Measurements from ENCODE around the gene IL22RA1.

The IL22RA1 gene

GRCh38 chr1:24164004-24164403 lies 21.1 kb upstream of the IL22RA1 start:
- H3K79me2 ChIP-seq (ENCODE audit: insufficient read depth, low read length), result no peaks in the 10 kb centered on the region
- no peak overlapping the region for H3K4me3 ChIP-seq (ENCODE audit: low read length, poor library complexity, severe bottlenecking)
- no peak for TF ChIP-seq EZH2phosphoT487 (IDR thresholded peaks at IDR 0.05; ENCODE audit: borderline replicate concordance)
- no peak for TF ChIP-seq CTCF (conservative IDR thresholded peaks at IDR 0.05; ENCODE audit: low read length)
- H3K4me2 ChIP-seq (ENCODE audit: low read depth, low read length, poor library complexity, severe bottlenecking), result no peak overlapping the region
- H3K9ac ChIP-seq (ENCODE audit: low read depth, low read length, poor library complexity, severe bottlenecking), result no peak overlapping the region
- H3K9me2 ChIP-seq (replicated peaks; ENCODE audit: low read depth, low read length), result no peaks in the 10 kb centered on the region
- no peaks in the 10 kb centered on the region for H4K20me1 ChIP-seq (ENCODE audit: insufficient read depth, low read length, poor library complexity, severe bottlenecking)
- H3K27me3 ChIP-seq (ENCODE audit: insufficient read depth, low read length, poor library complexity, severe bottlenecking), result no peaks in the 10 kb centered on the region
- H3K36me3 ChIP-seq (ENCODE audit: insufficient read depth, low read length), result no peaks in the 10 kb centered on the region
- H3K9me3 ChIP-seq (ENCODE audit: insufficient read depth, low read depth, low read length), result no peaks in the 10 kb centered on the region
- H3K4me1 ChIP-seq (ENCODE audit: insufficient read depth, low read length, poor library complexity, severe bottlenecking), result no peaks in the 10 kb centered on the region
- no peaks in the 10 kb centered on the region for H3F3A ChIP-seq (ENCODE audit: low read depth)
- no peak overlapping the region for H2AFZ ChIP-seq (ENCODE audit: low read length)

- no peak overlapping the region for H2AFZ ChIP-seq (ENCODE audit: low read length)
Measured at GRCh38 chr1:24162201-24162600, 19.3 kb upstream of the IL22RA1 start.

GRCh38 chr1:24161270-24161669 lies 18.3 kb upstream of the IL22RA1 start:
- no peaks in the 10 kb centered on the region for H3K27me3 ChIP-seq (ENCODE audit: insufficient read depth, low read length, poor library complexity, severe bottlenecking)

More at GRCh38 chr1:24162201-24162600, 19.3 kb upstream of the IL22RA1 start:
- H3K36me3 ChIP-seq (ENCODE audit: insufficient read depth, low read length), result no peaks in the 10 kb centered on the region
- no peak overlapping the region for H3K4me3 ChIP-seq (ENCODE audit: low read length, poor library complexity, severe bottlenecking)
- no peaks in the 10 kb centered on the region for H3K4me1 ChIP-seq (ENCODE audit: insufficient read depth, low read length, poor library complexity, severe bottlenecking)
- no peaks in the 10 kb centered on the region for H3K9me3 ChIP-seq (ENCODE audit: insufficient read depth, low read depth, low read length)
- no peak overlapping the region for H3K9ac ChIP-seq (ENCODE audit: low read depth, low read length, poor library complexity, severe bottlenecking)
- no peaks in the 10 kb centered on the region for H4K20me1 ChIP-seq (ENCODE audit: insufficient read depth, low read length, poor library complexity, severe bottlenecking)
- H3K4me2 ChIP-seq (ENCODE audit: low read depth, low read length, poor library complexity, severe bottlenecking), result no peak overlapping the region
- H3K9me2 ChIP-seq (replicated peaks; ENCODE audit: low read depth, low read length), result no peaks in the 10 kb centered on the region
- no peaks in the 10 kb centered on the region for H3K27me3 ChIP-seq (ENCODE audit: insufficient read depth, low read length, poor library complexity, severe bottlenecking)
- H3K79me2 ChIP-seq (ENCODE audit: insufficient read depth, low read length), result no peaks in the 10 kb centered on the region
- no peaks in the 10 kb centered on the region for H3F3A ChIP-seq (ENCODE audit: low read depth)
- TF ChIP-seq EZH2phosphoT487 (IDR thresholded peaks at IDR 0.05; ENCODE audit: borderline replicate concordance), result no peak
- no peak for TF ChIP-seq CTCF (conservative IDR thresholded peaks at IDR 0.05; ENCODE audit: low read length)

More at GRCh38 chr1:24161270-24161669, 18.3 kb upstream of the IL22RA1 start:
- no peaks in the 10 kb centered on the region for H3F3A ChIP-seq (ENCODE audit: low read depth)
- no peaks in the 10 kb centered on the region for H3K9me3 ChIP-seq (ENCODE audit: insufficient read depth, low read depth, low read length)
- TF ChIP-seq EZH2phosphoT487 (IDR thresholded peaks at IDR 0.05; ENCODE audit: borderline replicate concordance), result no peak
- TF ChIP-seq CTCF (conservative IDR thresholded peaks at IDR 0.05; ENCODE audit: low read length), result no peak
- H3K9me2 ChIP-seq (replicated peaks; ENCODE audit: low read depth, low read length), result no peaks in the 10 kb centered on the region
- no peak overlapping the region for H3K4me3 ChIP-seq (ENCODE audit: low read length, poor library complexity, severe bottlenecking)
- no peaks in the 10 kb centered on the region for H3K4me1 ChIP-seq (ENCODE audit: insufficient read depth, low read length, poor library complexity, severe bottlenecking)
- no peak overlapping the region for H2AFZ ChIP-seq (ENCODE audit: low read length)
- no peak overlapping the region for H3K9ac ChIP-seq (ENCODE audit: low read depth, low read length, poor library complexity, severe bottlenecking)
- H3K79me2 ChIP-seq (ENCODE audit: insufficient read depth, low read length), result no peaks in the 10 kb centered on the region
- no peaks in the 10 kb centered on the region for H3K36me3 ChIP-seq (ENCODE audit: insufficient read depth, low read length)
- no peak overlapping the region for H3K4me2 ChIP-seq (ENCODE audit: low read depth, low read length, poor library complexity, severe bottlenecking)
- no peaks in the 10 kb centered on the region for H4K20me1 ChIP-seq (ENCODE audit: insufficient read depth, low read length, poor library complexity, severe bottlenecking)

Measured in Loucy (cell line).